GM23338 (cell line): ENCODE measurements around the gene SND1. TPM values are rescaled to one million over a fixed set of nuclear protein-coding genes. Genes with fewer than 3 reads are reported as not detected.

Source experiments
- ATAC-seq: fragments of 200-7000 bp; cut with Tn5 transposase; 3 replicates; pipeline ENCODE4 v1.9.1; 2020
- DNase-seq: peaks from one replicate; pipeline ENCODE4 v3.0.0-alpha.2; 2015; ENCODE audit warnings: low spot score
- H2AFZ ChIP-seq: fragments of 200-600 bp; sonication (generic); 2 replicates; pipeline ENCODE4 v1.8.0; 2016; ENCODE audit warnings: antibody characterized with exemption, mild to moderate bottlenecking, moderate library complexity
- H3F3A ChIP-seq: fragments of 200-600 bp; sonication (generic); replicated peaks from 2 replicates; pipeline ENCODE4 v1.8.0; 2017; ENCODE audit warnings: antibody characterized with exemption, mixed run types, low read depth
- H3K27ac ChIP-seq: fragments of 200-600 bp; sonication (generic); 2 replicates; pipeline ENCODE4 v1.6.1; 2016; ENCODE audit warnings: low read depth
- H3K27me3 ChIP-seq: fragments of 200-600 bp; sonication (generic); 2 replicates; pipeline ENCODE4 v1.8.0; 2016; ENCODE audit warnings: mild to moderate bottlenecking, mixed run types, moderate library complexity; ENCODE audit not compliant: insufficient read depth
- H3K36me3 ChIP-seq: fragments of 200-600 bp; sonication (generic); 2 replicates; pipeline ENCODE4 v1.8.0; 2016; ENCODE audit warnings: mild to moderate bottlenecking; ENCODE audit not compliant: insufficient read depth
- H3K4me1 ChIP-seq: fragments of 200-600 bp; sonication (generic); 2 replicates; pipeline ENCODE4 v1.8.0; 2016; ENCODE audit warnings: mild to moderate bottlenecking, moderate library complexity; ENCODE audit not compliant: insufficient read depth
- H3K4me2 ChIP-seq: fragments of 200-600 bp; sonication (generic); 2 replicates; pipeline ENCODE4 v1.7.1; 2017; ENCODE audit warnings: mixed run types
- H3K4me3 ChIP-seq: fragments of 200-600 bp; sonication (generic); 2 replicates; pipeline ENCODE4 v1.6.1; 2016; ENCODE audit warnings: mixed run types
- H3K79me2 ChIP-seq: fragments of 200-600 bp; sonication (generic); replicated peaks from 2 replicates; pipeline ENCODE4 v1.8.0; 2017; ENCODE audit warnings: mild to moderate bottlenecking; ENCODE audit not compliant: insufficient read depth
- H3K9me2 ChIP-seq: fragments of 200-600 bp; sonication (generic); 2 replicates; pipeline ENCODE4 v1.8.0; 2017; ENCODE audit not compliant: insufficient read depth
- H4K20me1 ChIP-seq: fragments of 200-600 bp; sonication (generic); replicated peaks from 2 replicates; pipeline ENCODE4 v1.8.0; 2017; ENCODE audit warnings: mild to moderate bottlenecking; ENCODE audit not compliant: insufficient read depth
- H3K27ac Mint-ChIP-seq: 2 replicates; pipeline ENCODE4 v1.8.0; 2020; ENCODE audit warnings: inconsistent platforms, mild to moderate bottlenecking, moderate library complexity, mixed read lengths
- H3K27me3 Mint-ChIP-seq: 3 replicates; pipeline ENCODE4 v1.8.0; 2022; ENCODE audit warnings: low read depth, mild to moderate bottlenecking, moderate library complexity, mixed read lengths, inconsistent platforms; ENCODE audit not compliant: insufficient read depth, poor library complexity
- H3K36me3 Mint-ChIP-seq: 3 replicates; pipeline ENCODE4 v1.8.0; 2021; ENCODE audit warnings: low read depth, mild to moderate bottlenecking, inconsistent platforms, moderate library complexity, mixed read lengths
- H3K4me1 Mint-ChIP-seq: 3 replicates; pipeline ENCODE4 v1.8.0; 2020; ENCODE audit warnings: mild to moderate bottlenecking, inconsistent platforms, mixed read lengths
- H3K4me3 Mint-ChIP-seq: 3 replicates; pipeline ENCODE4 v1.8.0; 2021; ENCODE audit warnings: moderate library complexity, mild to moderate bottlenecking, inconsistent platforms, mixed read lengths
- H3K9me3 Mint-ChIP-seq: 3 replicates; pipeline ENCODE4 v1.8.0; 2020; ENCODE audit warnings: moderate library complexity, mild to moderate bottlenecking, inconsistent platforms, mixed read lengths
- CREB1 ChIP-seq: fragments of 250-450 bp; sonication (Bioruptor Pico); IDR thresholded peaks from 2 replicates; pipeline ENCODE4 v1.5.0; 2020; ENCODE audit warnings: low read depth, mild to moderate bottlenecking, moderate library complexity
- CTCF ChIP-seq, 2 experiments: fragments of 200-600 bp in 1 of 2; sonication (generic) in 1 of 2; conservative IDR thresholded peaks; 2 replicates each; pipeline versions ENCODE4 v1.5.1 to v1.6.1; 2016 to 2017; ENCODE audit warnings: antibody characterized with exemption in 2 of 2, low read depth in 2 of 2, mild to moderate bottlenecking in 2 of 2, moderate library complexity in 1 of 2
- ETS1 ChIP-seq: IDR thresholded peaks from 2 replicates; pipeline ENCODE4 v1.6.1; 2016; ENCODE audit warnings: antibody characterized with exemption
- EZH2 ChIP-seq: fragments of 200-600 bp; sonication (generic); IDR thresholded peaks from one replicate; pipeline ENCODE4 v1.8.0; 2017; ENCODE audit warnings: antibody characterized with exemption, mild to moderate bottlenecking, low read depth; ENCODE audit not compliant: unreplicated experiment
- EZH2phosphoT487 ChIP-seq: fragments of 200-600 bp; sonication (generic); IDR thresholded peaks from one replicate; pipeline ENCODE4 v1.8.1; 2018; ENCODE audit warnings: antibody characterized with exemption; ENCODE audit not compliant: unreplicated experiment
- JUNB ChIP-seq: IDR thresholded peaks from one replicate; pipeline ENCODE4 v1.6.1; 2016; ENCODE audit warnings: antibody characterized with exemption; ENCODE audit not compliant: unreplicated experiment
- NANOG ChIP-seq: IDR thresholded peaks from 2 replicates; pipeline ENCODE4 v1.6.1; 2016; ENCODE audit warnings: antibody characterized with exemption, borderline replicate concordance
- POLR2AphosphoS5 ChIP-seq: IDR thresholded peaks from 2 replicates; pipeline ENCODE4 v1.6.1; 2016; ENCODE audit warnings: antibody characterized with exemption, low read depth
- REST ChIP-seq: IDR thresholded peaks from one replicate; pipeline ENCODE4 v1.6.1; 2018; ENCODE audit warnings: antibody characterized with exemption; ENCODE audit not compliant: unreplicated experiment
- STAT1 ChIP-seq: IDR thresholded peaks from one replicate; pipeline ENCODE4 v1.6.1; 2016; ENCODE audit warnings: antibody characterized with exemption; ENCODE audit not compliant: unreplicated experiment
- ZNF114 ChIP-seq: fragments of 250-450 bp; sonication (Bioruptor Pico); IDR thresholded peaks from 2 replicates; pipeline ENCODE4 v1.5.0; 2020; ENCODE audit warnings: mild to moderate bottlenecking, moderate library complexity
- ZNF331 ChIP-seq: fragments of 250-450 bp; sonication (Bioruptor Pico); IDR thresholded peaks from 2 replicates; pipeline ENCODE4 v1.5.0; 2020; ENCODE audit warnings: low read depth, mild to moderate bottlenecking, moderate library complexity
- ZNF462 ChIP-seq: fragments of 250-450 bp; sonication (Bioruptor Pico); IDR thresholded peaks from 2 replicates; pipeline ENCODE4 v1.5.0; 2020; ENCODE audit warnings: mild to moderate bottlenecking, moderate library complexity
- polyA plus RNA-seq: library from polyadenylated mRNA; unstranded; fragments of >200 nt; fragmentation: Nextera tagmentation; extraction: Ambion mirVana; gene quantifications from 2 replicates; pipeline ENCODE4 v1.2.1, GENCODE V29; 2016
- total RNA-seq: library from RNA; depleted of rRNA; stranded (reverse); fragments of >200 nt; shearing (Covaris generic); gene quantifications from 2 replicates; pipeline ENCODE4 v1.2.3, GENCODE V29; 2014

Gene SND1
- total and polyA plus RNA-seq, 2 experiments from 2014 or later, result 107 to 254 TPM

GRCh38 chr7:127893547-127893946 is 241.6 kb downstream of the SND1 start:
- H3K79me2 ChIP-seq, result peaks cover 65% of the 10 kb centered on the region
- H3K36me3 ChIP-seq, result peaks cover 7% of the 10 kb centered on the region; the same call in 1 of the 2 replicates
- peaks cover 24% of the 10 kb centered on the region for H3K36me3 Mint-ChIP-seq
- peaks cover 2% of the 10 kb centered on the region for H3K27me3 Mint-ChIP-seq
- no peaks in the 10 kb centered on the region for H3K27me3 ChIP-seq
- no peaks in the 10 kb centered on the region for H3K9me2 ChIP-seq
- peaks cover 13% of the 10 kb centered on the region for H4K20me1 ChIP-seq
- H3K4me3 Mint-ChIP-seq, result no peak overlapping the region
- H3K4me1 ChIP-seq, result peaks cover 54% of the 10 kb centered on the region
- no peak overlapping the region for H2AFZ ChIP-seq
- H3K4me1 Mint-ChIP-seq, result peaks cover 31% of the 10 kb centered on the region
- no peak overlapping the region for H3K27ac Mint-ChIP-seq
- no peak overlapping the region for H3K27ac ChIP-seq
- no peak overlapping the region for H3K4me2 ChIP-seq
- no peaks in the 10 kb centered on the region for H3F3A ChIP-seq
- no peak for ATAC-seq
- DNase-seq, result no peak
- TF ChIP-seq EZH2phosphoT487 (no peak), CTCF (conservative IDR thresholded peaks at IDR 0.05; ENCODE audit: low read depth in 2 of 2) (no peak), JUNB (no peak), ETS1 (no peak), STAT1 (no peak), ZNF331 (CRISPR knock-in tag) (no peak), NANOG (no peak), ZNF114 (CRISPR knock-in tag) (no peak), CREB1 (CRISPR knock-in tag) (no peak), EZH2 (no peak), REST (no peak), ZNF462 (CRISPR knock-in tag) (no peak), POLR2AphosphoS5 (no peak)
- no peak overlapping the region for H3K4me3 ChIP-seq
- H3K9me3 Mint-ChIP-seq, result no peaks in the 10 kb centered on the region
